ENCODE measurements around the gene NOXA1.
A peak's percentile ranks its signal among the peaks of the same experiment; 100 is the strongest.

The NOXA1 gene

DNA sequence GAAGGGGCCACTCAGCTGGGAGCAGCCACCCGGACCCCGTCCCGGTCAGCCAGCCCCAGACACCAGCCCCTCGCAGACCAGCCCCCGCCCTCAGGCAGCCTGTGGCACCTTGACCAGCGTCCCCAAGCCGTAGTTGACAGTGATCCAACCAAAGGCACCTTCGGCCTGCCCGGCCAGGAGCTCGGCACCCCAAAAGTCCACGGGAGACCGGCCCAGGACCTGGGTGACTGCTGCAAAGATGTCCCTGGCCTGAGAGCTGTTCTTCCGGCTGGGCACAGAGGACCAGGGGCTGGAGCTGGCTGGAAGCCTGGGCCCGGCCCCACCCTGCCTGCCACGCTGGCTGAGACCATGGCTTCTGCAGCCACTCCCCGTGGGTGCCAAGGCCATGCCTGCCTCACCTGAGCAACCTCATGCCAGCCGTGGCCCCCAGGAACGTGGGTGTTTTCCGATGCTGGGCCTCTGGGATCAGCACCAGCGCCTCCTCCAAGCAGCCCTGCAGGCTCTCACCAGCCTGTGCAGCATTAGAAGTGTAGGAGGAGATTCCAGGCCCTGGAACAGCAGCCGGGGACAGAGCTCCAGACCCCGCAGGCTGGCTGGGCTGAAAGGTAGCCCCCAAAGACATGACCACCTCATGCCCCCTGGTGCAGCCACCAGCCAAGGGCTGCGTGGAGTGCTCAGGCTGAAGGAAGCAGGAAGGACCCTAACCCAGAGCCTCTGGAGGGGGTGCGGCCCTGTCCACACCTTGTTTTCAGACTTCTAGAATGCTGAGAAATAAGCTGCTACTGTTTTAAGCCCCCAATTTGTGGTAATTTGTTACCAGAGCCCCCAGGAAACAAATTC is 13.8 kb downstream of the NOXA1 start:
- whole genome bisulfite sequencing, 2 experiments (ENCODE audit: insufficient coverage in 2 of 2): 93 to 96% methylated on average over 23 to 24 of the region's 24 CpGs
- Histone ChIP-seq H3K27ac (ENCODE audit: low read depth, low read length, severe bottlenecking) (no peak overlapping the region), H3K9me3 (ENCODE audit: control insufficient read depth, low read length) (no peaks in the 10 kb centered on the region), H3K4me1 (ENCODE audit: control insufficient read depth, insufficient read depth, low read length, poor library complexity, severe bottlenecking) (no peaks in the 10 kb centered on the region), H3K4me3 (ENCODE audit: extremely low read depth, insufficient read depth, low read length, poor library complexity, severe bottlenecking) (no peak overlapping the region), H3K36me3 (ENCODE audit: control insufficient read depth, insufficient read depth, low read length) (no peaks in the 10 kb centered on the region)

DNA sequence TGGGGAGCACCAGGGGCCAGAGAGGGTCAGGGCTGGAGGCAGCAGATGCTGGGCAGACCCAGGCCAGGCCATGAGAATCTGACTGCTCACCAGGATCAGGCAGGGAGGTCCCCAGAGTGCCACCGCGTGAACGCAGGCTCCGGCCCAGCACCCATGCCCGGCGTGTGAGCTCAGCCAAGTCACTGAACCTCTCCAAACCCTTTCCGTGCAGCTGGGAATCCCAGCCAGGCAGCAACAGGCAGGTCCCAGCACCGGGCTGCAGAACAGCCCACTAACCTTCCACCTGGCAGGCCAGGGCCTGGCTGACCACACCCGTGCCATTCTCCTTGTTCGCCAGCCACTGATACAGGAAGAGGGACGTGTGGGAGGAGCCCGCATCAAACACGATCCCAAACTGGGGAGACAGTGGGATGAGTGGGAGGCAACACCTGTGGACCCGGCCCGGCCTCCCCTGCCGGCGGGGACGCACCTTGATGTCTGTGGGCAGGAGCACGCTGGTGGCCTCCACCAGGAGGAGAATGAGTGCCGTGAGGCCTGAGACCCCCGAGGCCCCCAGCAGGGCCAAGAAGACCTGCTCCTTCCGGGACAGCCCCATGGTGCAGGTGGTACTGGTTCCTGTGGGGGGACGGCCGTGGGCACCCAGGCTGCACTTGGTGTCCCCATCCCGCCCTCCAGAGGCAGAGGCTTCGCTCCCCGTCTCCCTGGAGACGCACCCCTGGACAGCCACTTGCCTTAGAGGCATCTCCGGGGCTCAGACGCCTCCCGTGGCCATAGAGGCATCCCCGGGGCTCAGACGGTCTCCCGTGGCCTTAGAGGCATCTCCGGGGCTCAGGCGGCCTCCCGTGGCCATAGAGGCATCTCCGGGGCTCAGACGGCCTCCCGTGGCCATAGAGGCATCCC is 14.7 kb downstream of the NOXA1 start:
- 94 to 95% methylated on average over 24 to 38 of the region's 40 CpGs for WGBS, 2 experiments (ENCODE audit: insufficient coverage in 2 of 2)
- Histone ChIP-seq H3K4me3 (ENCODE audit: extremely low read depth, insufficient read depth, low read length, poor library complexity, severe bottlenecking) (no peak overlapping the region), H3K4me1 (ENCODE audit: control insufficient read depth, insufficient read depth, low read length, poor library complexity, severe bottlenecking) (no peaks in the 10 kb centered on the region)

GRCh38 chr9:137438591-137439157 is 15.5 kb downstream of the NOXA1 start:
- Histone ChIP-seq H3K36me3 (ENCODE audit: control insufficient read depth, insufficient read depth, low read length) (no peaks in the 10 kb centered on the region), H3K9me3 (ENCODE audit: control insufficient read depth, low read length) (no peaks in the 10 kb centered on the region), H3K4me3 (ENCODE audit: extremely low read depth, insufficient read depth, low read length, poor library complexity, severe bottlenecking) (no peak overlapping the region), H3K4me1 (ENCODE audit: control insufficient read depth, insufficient read depth, low read length, poor library complexity, severe bottlenecking) (no peaks in the 10 kb centered on the region), H3K27ac (ENCODE audit: low read depth, low read length, severe bottlenecking) (no peak overlapping the region)
- WGBS, 2 experiments (ENCODE audit: insufficient coverage in 2 of 2): 94 to 96% methylated on average over 14 to 17 of the region's 22 CpGs

More for the DNA sequence above, 14.7 kb downstream of the NOXA1 start:
- no peaks in the 10 kb centered on the region for H3K36me3 ChIP-seq (ENCODE audit: control insufficient read depth, insufficient read depth, low read length)
- no peaks in the 10 kb centered on the region for H3K9me3 ChIP-seq (ENCODE audit: control insufficient read depth, low read length)
- no peak overlapping the region for H3K27ac ChIP-seq (ENCODE audit: low read depth, low read length, severe bottlenecking)

DNA sequence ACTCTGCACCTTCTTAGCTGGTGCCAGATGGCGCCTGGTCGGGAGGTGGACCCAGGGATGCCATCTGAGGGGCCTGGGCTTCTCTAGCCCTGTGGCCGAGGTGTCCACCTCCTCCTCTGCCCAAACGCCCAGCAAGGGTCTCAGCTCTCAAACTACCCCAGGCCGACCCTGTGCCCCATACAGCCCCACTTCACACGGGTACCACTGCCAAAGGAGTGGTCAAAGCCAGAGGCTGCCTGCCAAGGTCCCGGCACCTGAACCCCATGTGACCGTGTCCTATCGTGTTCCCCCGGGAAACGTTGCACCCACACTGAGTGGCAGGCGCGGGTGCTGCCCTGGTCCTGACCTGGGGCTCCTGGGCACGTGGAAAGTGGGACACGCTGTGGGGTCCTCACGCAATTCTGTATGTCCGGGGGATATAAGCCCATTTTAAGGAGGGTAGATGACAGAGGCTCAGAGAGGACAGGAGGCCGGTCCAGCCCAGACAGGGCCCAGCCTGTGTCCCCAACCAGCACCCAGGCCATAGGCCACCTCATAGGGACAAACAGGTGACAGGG is 16.0 kb downstream of the NOXA1 start:
- Histone ChIP-seq H3K9me3 (ENCODE audit: control insufficient read depth, low read length) (no peaks in the 10 kb centered on the region), H3K4me3 (ENCODE audit: extremely low read depth, insufficient read depth, low read length, poor library complexity, severe bottlenecking) (no peak overlapping the region), H3K4me1 (ENCODE audit: control insufficient read depth, insufficient read depth, low read length, poor library complexity, severe bottlenecking) (no peaks in the 10 kb centered on the region), H3K27ac (ENCODE audit: low read depth, low read length, severe bottlenecking) (no peak overlapping the region), H3K36me3 (ENCODE audit: control insufficient read depth, insufficient read depth, low read length) (no peaks in the 10 kb centered on the region)
- WGBS, 2 experiments (ENCODE audit: insufficient coverage in 2 of 2): 87 to 88% methylated on average over 14 to 17 of the region's 18 CpGs

GRCh38 chr9:137441289-137441934 is 18.2 kb downstream of the NOXA1 start, which contains the start of gene ENTPD8:
TSS of gene ENTPD8 (minus strand) at chr9:137441357. CDS start at chr9:137438285, 3,072 bp downstream.
- 0 to 1% methylated on average over 30 to 31 of the region's 62 CpGs for WGBS, 2 experiments (ENCODE audit: insufficient coverage in 2 of 2)
- no peaks in the 10 kb centered on the region for H3K4me1 ChIP-seq (ENCODE audit: control insufficient read depth, insufficient read depth, low read length, poor library complexity, severe bottlenecking)
- H3K36me3 ChIP-seq (ENCODE audit: control insufficient read depth, insufficient read depth, low read length): no peaks in the 10 kb centered on the region
- no peak within 1 kb of the TSS for H3K27ac ChIP-seq (ENCODE audit: low read depth, low read length, severe bottlenecking)
- H3K4me3 ChIP-seq (ENCODE audit: extremely low read depth, insufficient read depth, low read length, poor library complexity, severe bottlenecking): peak within 1 kb of the TSS; percentile 36
- H3K9me3 ChIP-seq (ENCODE audit: control insufficient read depth, low read length): no peaks in the 10 kb centered on the region

DNA sequence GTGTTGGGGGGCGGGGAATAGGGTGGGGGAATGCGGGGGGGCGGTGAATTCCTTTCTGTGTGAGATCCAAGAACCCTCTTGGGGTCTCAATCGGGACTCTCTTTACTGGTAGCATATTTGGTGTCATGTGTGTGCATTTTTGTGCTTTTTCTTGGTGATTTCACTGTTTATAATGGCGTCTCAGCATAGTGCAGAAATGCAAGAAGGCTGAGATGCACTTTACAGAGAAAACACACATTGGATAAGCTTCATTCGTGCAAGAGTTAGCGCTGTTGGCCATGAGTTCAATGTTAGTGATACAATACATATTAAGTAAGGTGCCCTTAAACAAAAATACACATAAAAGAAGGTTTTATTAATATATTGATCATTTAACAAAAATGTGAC is 18.7 kb downstream of the NOXA1 start:
- 2 to 11% methylated on average over 3 of the region's 7 CpGs for WGBS, 2 experiments (ENCODE audit: insufficient coverage in 2 of 2)
- Histone ChIP-seq H3K36me3 (ENCODE audit: control insufficient read depth, insufficient read depth, low read length) (no peaks in the 10 kb centered on the region), H3K9me3 (ENCODE audit: control insufficient read depth, low read length) (no peaks in the 10 kb centered on the region), H3K27ac (ENCODE audit: low read depth, low read length, severe bottlenecking) (no peak overlapping the region), H3K4me3 (ENCODE audit: extremely low read depth, insufficient read depth, low read length, poor library complexity, severe bottlenecking) (no peak overlapping the region), H3K4me1 (ENCODE audit: control insufficient read depth, insufficient read depth, low read length, poor library complexity, severe bottlenecking) (no peaks in the 10 kb centered on the region)

DNA sequence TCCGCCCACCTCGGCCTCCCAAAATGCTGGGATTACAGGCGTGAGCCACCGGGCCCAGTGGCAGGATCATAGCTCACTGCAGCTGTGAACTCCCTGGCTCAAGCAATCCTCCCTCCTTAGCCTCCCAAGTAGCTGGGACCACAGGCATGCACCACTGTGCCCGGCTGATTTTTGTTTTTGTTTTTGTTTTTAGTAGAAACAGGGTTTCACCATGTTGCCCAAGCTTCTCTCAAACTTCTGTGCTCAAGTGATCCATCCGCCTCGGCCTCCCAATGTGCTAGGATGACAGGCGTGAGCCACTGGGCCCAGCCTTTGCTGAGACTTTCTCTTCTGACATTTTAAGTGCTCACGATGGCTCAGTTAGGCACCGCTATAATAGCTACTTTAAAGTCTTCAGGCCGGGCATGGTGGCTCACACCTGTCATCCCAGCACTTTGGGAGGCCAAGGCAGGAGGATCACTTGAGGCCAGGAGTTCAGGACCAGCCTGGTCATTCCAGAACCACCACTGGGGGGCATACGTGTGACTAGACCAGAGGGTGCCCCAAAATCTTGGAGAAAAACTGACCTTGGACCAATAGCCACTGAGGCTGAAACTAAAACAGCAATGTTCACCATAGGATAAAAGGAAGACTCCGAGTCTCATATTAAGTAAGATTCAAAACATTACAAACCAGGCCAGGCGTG is 21.1 kb downstream of the NOXA1 start:
- Histone ChIP-seq H3K4me1 (ENCODE audit: control insufficient read depth, insufficient read depth, low read length, poor library complexity, severe bottlenecking) (no peaks in the 10 kb centered on the region), H3K27ac (ENCODE audit: low read depth, low read length, severe bottlenecking) (no peak overlapping the region), H3K36me3 (ENCODE audit: control insufficient read depth, insufficient read depth, low read length) (peaks cover 4% of the 10 kb centered on the region), H3K4me3 (ENCODE audit: extremely low read depth, insufficient read depth, low read length, poor library complexity, severe bottlenecking) (no peak overlapping the region), H3K9me3 (ENCODE audit: control insufficient read depth, low read length) (no peaks in the 10 kb centered on the region)
- 79 to 91% methylated on average over 13 to 14 of the region's 14 CpGs for WGBS, 2 experiments (ENCODE audit: insufficient coverage in 2 of 2)

- Histone ChIP-seq H3K9me3 (ENCODE audit: control insufficient read depth, low read length) (no peaks in the 10 kb centered on the region), H3K4me1 (ENCODE audit: control insufficient read depth, insufficient read depth, low read length, poor library complexity, severe bottlenecking) (no peaks in the 10 kb centered on the region), H3K4me3 (ENCODE audit: extremely low read depth, insufficient read depth, low read length, poor library complexity, severe bottlenecking) (no peak overlapping the region), H3K27ac (ENCODE audit: low read depth, low read length, severe bottlenecking) (no peak overlapping the region), H3K36me3 (ENCODE audit: control insufficient read depth, insufficient read depth, low read length) (peaks cover 14% of the 10 kb centered on the region)
- 22 to 46% methylated on average over 10 of the region's 14 CpGs for WGBS, 2 experiments (ENCODE audit: insufficient coverage in 2 of 2)
These were observed 22.1 kb downstream of the NOXA1 start for GRCh38 chr9:137445275-137445807.

- WGBS, 2 experiments (ENCODE audit: insufficient coverage in 2 of 2): 86 to 91% methylated on average over 12 to 17 of the region's 19 CpGs
- Histone ChIP-seq H3K4me1 (ENCODE audit: control insufficient read depth, insufficient read depth, low read length, poor library complexity, severe bottlenecking) (no peaks in the 10 kb centered on the region), H3K9me3 (ENCODE audit: control insufficient read depth, low read length) (no peaks in the 10 kb centered on the region), H3K36me3 (ENCODE audit: control insufficient read depth, insufficient read depth, low read length) (peaks cover 14% of the 10 kb centered on the region), H3K4me3 (ENCODE audit: extremely low read depth, insufficient read depth, low read length, poor library complexity, severe bottlenecking) (no peak overlapping the region), H3K27ac (ENCODE audit: low read depth, low read length, severe bottlenecking) (no peak overlapping the region)
These were observed 22.8 kb downstream of the NOXA1 start for GRCh38 chr9:137445930-137446431.
